ENCODE results near the gene SLC8B1.

GRCh38 chr12:113305281-113305856 lies 29.5 kb downstream of the SLC8B1 start:
- TF ChIP-seq, protein P1, sequence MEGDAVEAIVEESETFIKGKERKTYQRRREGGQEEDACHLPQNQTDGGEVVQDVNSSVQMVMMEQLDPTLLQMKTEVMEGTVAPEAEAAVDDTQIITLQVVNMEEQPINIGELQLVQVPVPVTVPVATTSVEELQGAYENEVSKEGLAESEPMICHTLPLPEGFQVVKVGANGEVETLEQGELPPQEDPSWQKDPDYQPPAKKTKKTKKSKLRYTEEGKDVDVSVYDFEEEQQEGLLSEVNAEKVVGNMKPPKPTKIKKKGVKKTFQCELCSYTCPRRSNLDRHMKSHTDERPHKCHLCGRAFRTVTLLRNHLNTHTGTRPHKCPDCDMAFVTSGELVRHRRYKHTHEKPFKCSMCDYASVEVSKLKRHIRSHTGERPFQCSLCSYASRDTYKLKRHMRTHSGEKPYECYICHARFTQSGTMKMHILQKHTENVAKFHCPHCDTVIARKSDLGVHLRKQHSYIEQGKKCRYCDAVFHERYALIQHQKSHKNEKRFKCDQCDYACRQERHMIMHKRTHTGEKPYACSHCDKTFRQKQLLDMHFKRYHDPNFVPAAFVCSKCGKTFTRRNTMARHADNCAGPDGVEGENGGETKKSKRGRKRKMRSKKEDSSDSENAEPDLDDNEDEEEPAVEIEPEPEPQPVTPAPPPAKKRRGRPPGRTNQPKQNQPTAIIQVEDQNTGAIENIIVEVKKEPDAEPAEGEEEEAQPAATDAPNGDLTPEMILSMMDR (IDR thresholded peaks at IDR 0.05) = no peak
- no peak for TF ChIP-seq POLR2A (IDR thresholded peaks at IDR 0.05)
